ENCODE data around the gene AMIGO2. TPM values are rescaled to one million over a fixed set of nuclear protein-coding genes. Genes with fewer than 3 reads are reported as not detected.

Gene AMIGO2
- total RNA-seq, 1 experiment from 2014 or later = 16.7 TPM

GRCh38 chr12:47085815-47086252, 6.1 kb upstream of the AMIGO2 start:
- ChIA-PET CTCF (no interaction called here), POLR2A (ENCODE audit: low non-redundant PET) (no interaction called here)
- TF ChIP-seq EZH2 (IDR thresholded peaks at IDR 0.05; ENCODE audit: borderline replicate concordance, low read depth, low read length, poor library complexity, severe bottlenecking) = no peak
- TF ChIP-seq, protein P1, sequence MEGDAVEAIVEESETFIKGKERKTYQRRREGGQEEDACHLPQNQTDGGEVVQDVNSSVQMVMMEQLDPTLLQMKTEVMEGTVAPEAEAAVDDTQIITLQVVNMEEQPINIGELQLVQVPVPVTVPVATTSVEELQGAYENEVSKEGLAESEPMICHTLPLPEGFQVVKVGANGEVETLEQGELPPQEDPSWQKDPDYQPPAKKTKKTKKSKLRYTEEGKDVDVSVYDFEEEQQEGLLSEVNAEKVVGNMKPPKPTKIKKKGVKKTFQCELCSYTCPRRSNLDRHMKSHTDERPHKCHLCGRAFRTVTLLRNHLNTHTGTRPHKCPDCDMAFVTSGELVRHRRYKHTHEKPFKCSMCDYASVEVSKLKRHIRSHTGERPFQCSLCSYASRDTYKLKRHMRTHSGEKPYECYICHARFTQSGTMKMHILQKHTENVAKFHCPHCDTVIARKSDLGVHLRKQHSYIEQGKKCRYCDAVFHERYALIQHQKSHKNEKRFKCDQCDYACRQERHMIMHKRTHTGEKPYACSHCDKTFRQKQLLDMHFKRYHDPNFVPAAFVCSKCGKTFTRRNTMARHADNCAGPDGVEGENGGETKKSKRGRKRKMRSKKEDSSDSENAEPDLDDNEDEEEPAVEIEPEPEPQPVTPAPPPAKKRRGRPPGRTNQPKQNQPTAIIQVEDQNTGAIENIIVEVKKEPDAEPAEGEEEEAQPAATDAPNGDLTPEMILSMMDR (conservative IDR thresholded peaks at IDR 0.05; ENCODE audit: low read depth, low read length) = no peak
- intact Hi-C loops (cut with micrococcal nuclease; ENCODE audit: unreplicated experiment) = no loop called here
- DNase-seq (ENCODE audit: low spot score) = peak; percentile 96
- Histone ChIP-seq H3K27me3 (replicated peaks; ENCODE audit: insufficient read depth, low read depth, low read length, poor library complexity) (no peaks in the 10 kb centered on the region), H3K36me3 (ENCODE audit: insufficient read depth, low read length, poor library complexity, severe bottlenecking) (no peaks in the 10 kb centered on the region), H3K4me3 (ENCODE audit: low read depth, low read length, poor library complexity, severe bottlenecking) (no peak overlapping the region), H3K4me1 (ENCODE audit: insufficient read depth, low read length, poor library complexity, severe bottlenecking) (peaks cover 74% of the 10 kb centered on the region), H3K27ac (ENCODE audit: low read depth, low read length, poor library complexity, severe bottlenecking) (peak overlapping the region; percentile 76), H3K9me3 (ENCODE audit: low read depth, low read length, poor library complexity, severe bottlenecking) (no peaks in the 10 kb centered on the region)
- no TSS peak for BruUV-seq (replicated peaks)

- no peaks in the 10 kb centered on the region for H3K9me3 ChIP-seq (ENCODE audit: low read depth, low read length, poor library complexity, severe bottlenecking)
- no peaks in the 10 kb centered on the region for H3K27me3 ChIP-seq (replicated peaks; ENCODE audit: insufficient read depth, low read depth, low read length, poor library complexity)
- H3K27ac ChIP-seq (ENCODE audit: low read depth, low read length, poor library complexity, severe bottlenecking) = peak overlapping the region; percentile 76
- BruUV-seq (replicated peaks) = no TSS peak
- H3K4me3 ChIP-seq (ENCODE audit: low read depth, low read length, poor library complexity, severe bottlenecking) = no peak overlapping the region
- no peaks in the 10 kb centered on the region for H3K36me3 ChIP-seq (ENCODE audit: insufficient read depth, low read length, poor library complexity, severe bottlenecking)
- no peak for DNase-seq (ENCODE audit: low spot score)
- H3K4me1 ChIP-seq (ENCODE audit: insufficient read depth, low read length, poor library complexity, severe bottlenecking) = peaks cover 74% of the 10 kb centered on the region
- intact Hi-C loops (cut with micrococcal nuclease; ENCODE audit: unreplicated experiment) = loop anchor here (5.0 kb wide), 1 partner anchor 138 kb away; no protein-coding TSS in a partner anchor
- ChIA-PET POLR2A (ENCODE audit: low non-redundant PET) (no interaction called here), CTCF (no interaction called here)
- no peak for TF ChIP-seq EZH2 (IDR thresholded peaks at IDR 0.05; ENCODE audit: borderline replicate concordance, low read depth, low read length, poor library complexity, severe bottlenecking)
- TF ChIP-seq, protein P1 (conservative IDR thresholded peaks at IDR 0.05; ENCODE audit: low read depth, low read length) = no peak
Measured at GRCh38 chr12:47084172-47084571, 4.4 kb upstream of the AMIGO2 start.

- peak; percentile 55 for DNase-seq (ENCODE audit: low spot score)
- H3K27ac ChIP-seq (ENCODE audit: low read depth, low read length, poor library complexity, severe bottlenecking) = peak overlapping the region; percentile 60
- TF ChIP-seq EZH2 (IDR thresholded peaks at IDR 0.05; ENCODE audit: borderline replicate concordance, low read depth, low read length, poor library complexity, severe bottlenecking) = no peak
- TF ChIP-seq, protein P1 (conservative IDR thresholded peaks at IDR 0.05; ENCODE audit: low read depth, low read length) = no peak
- peaks cover 76% of the 10 kb centered on the region for H3K4me1 ChIP-seq (ENCODE audit: insufficient read depth, low read length, poor library complexity, severe bottlenecking)
- H3K4me3 ChIP-seq (ENCODE audit: low read depth, low read length, poor library complexity, severe bottlenecking) = no peak overlapping the region
- CTCF ChIA-PET = interaction anchor here (0.6 to 1.0 kb wide), 2 partner anchors 13 to 315 kb away, joined by 3 to 4 read pairs; no protein-coding TSS in a partner anchor
- no peaks in the 10 kb centered on the region for H3K27me3 ChIP-seq (replicated peaks; ENCODE audit: insufficient read depth, low read depth, low read length, poor library complexity)
- POLR2A ChIA-PET (ENCODE audit: low non-redundant PET) = interaction anchor here (0.7 kb wide), 2 partner anchors 8 to 756 kb away, joined by 3 read pairs; no protein-coding TSS in a partner anchor
- no peaks in the 10 kb centered on the region for H3K9me3 ChIP-seq (ENCODE audit: low read depth, low read length, poor library complexity, severe bottlenecking)
- BruUV-seq (replicated peaks) = no TSS peak
- H3K36me3 ChIP-seq (ENCODE audit: insufficient read depth, low read length, poor library complexity, severe bottlenecking) = no peaks in the 10 kb centered on the region
- intact Hi-C loops (cut with micrococcal nuclease; ENCODE audit: unreplicated experiment) = loop anchor here (5.0 kb wide), 1 partner anchor 139 kb away; no protein-coding TSS in a partner anchor
Measured at GRCh38 chr12:47082796-47083621, 3.2 kb upstream of the AMIGO2 start.

Data from A673 (cell line).